ENCODE data around the gene MED27.
A peak's percentile ranks its signal among the peaks of the same experiment; 100 is the strongest.
"Not testable (repeated sequence)": the region's sequence is repeated elsewhere in the genome, so short reads cannot be mapped to it uniquely, and the experiment has no call there.

MED27 gene

GRCh38 chr9:132014218-132014805 is 65.4 kb downstream of the MED27 start:
- no peak for DNase-seq

- no peak for DNase-seq
Observed at GRCh38 chr9:132012704-132013357, 66.8 kb downstream of the MED27 start.

GRCh38 chr9:132011896-132012295 is 67.8 kb downstream of the MED27 start:
- no peak for DNase-seq

GRCh38 chr9:132011309-132011708 is 68.4 kb downstream of the MED27 start:
- DNase-seq: no peak

GRCh38 chr9:132010201-132010600 is 69.5 kb downstream of the MED27 start:
- not testable (repeated sequence) for DNase-seq

- DNase-seq: no peak
Observed at GRCh38 chr9:132008855-132009812, 70.5 kb downstream of the MED27 start.

- DNase-seq: no peak
Observed at GRCh38 chr9:132008184-132008803, 71.4 kb downstream of the MED27 start.

- DNase-seq: no peak
Observed at GRCh38 chr9:132007371-132008025, 72.2 kb downstream of the MED27 start.

- DNase-seq: peak; percentile 44 to 55
Observed at GRCh38 chr9:132006677-132007370, 72.8 kb downstream of the MED27 start.

- DNase-seq: no peak
Observed at GRCh38 chr9:132005899-132006298, 73.8 kb downstream of the MED27 start.

GRCh38 chr9:132004323-132004722 is 75.3 kb downstream of the MED27 start:
- DNase-seq: no peak

GRCh38 chr9:132003896-132004295 is 75.8 kb downstream of the MED27 start:
- DNase-seq: no peak

- no peak for DNase-seq
Observed at GRCh38 chr9:132003319-132003704, 76.4 kb downstream of the MED27 start.

GRCh38 chr9:132002643-132003318 is 76.9 kb downstream of the MED27 start:
- no peak for DNase-seq

GRCh38 chr9:132001567-132001966 is 78.1 kb downstream of the MED27 start:
- DNase-seq: no peak

GRCh38 chr9:132000659-132001058 is 79.0 kb downstream of the MED27 start:
- no peak for DNase-seq

GRCh38 chr9:131999692-132000551 is 79.7 kb downstream of the MED27 start:
- no peak for DNase-seq

GRCh38 chr9:131997779-131998178 is 81.9 kb downstream of the MED27 start:
- DNase-seq: no peak

GRCh38 chr9:131997076-131997475 is 82.6 kb downstream of the MED27 start:
- no peak for DNase-seq

GRCh38 chr9:131995382-131995781 is 84.3 kb downstream of the MED27 start:
- no peak for DNase-seq
